ENCODE data around the gene ARAP3. TPM values are rescaled to one million over a fixed set of nuclear protein-coding genes. Genes with fewer than 3 reads are reported as not detected.
A peak's percentile ranks its signal among the peaks of the same experiment; 100 is the strongest.

The ARAP3 gene
- total and polyA plus RNA-seq, 9 of the 15 experiments (the other 6 are each of a cell fraction or from before 2014, with no cell fraction given): 0.83 to 25.7 (median 6.4) TPM

GRCh38 chr5:141617682-141618029 is 64.4 kb downstream of the ARAP3 start:
- FAIRE-seq (no peak), ATAC-seq (no peak), DNase-seq (ENCODE audit: extremely low read depth in 1 of 4, low spot score in 3 of 4) (peak in 1 of 4 experiments; percentile 27)
- POLR2A ChIA-PET: interaction anchor here (1.3 to 3.6 kb wide), 6 partner anchors 9 to 104 kb away, joined by 3 to 25 read pairs (median 8); no protein-coding TSS in a partner anchor
- H2AFZ ChIP-seq (ENCODE audit: low read depth, low read length): peak overlapping the region; percentile 43; the same call in 1 of the 2 replicates
- TF ChIP-seq RAD21 (CRISPR knock-in tag; conservative IDR thresholded peaks at IDR 0.05 in 1 of 2, IDR thresholded peaks at IDR 0.05 in 1 of 2): no peak
- TF ChIP-seq HOXB6 (CRISPR knock-in tag; IDR thresholded peaks at IDR 0.05; ENCODE audit: borderline replicate concordance): 0 out of 2 replicates have a peak, but pooled peaks have one; percentile 15
- no peak for TF ChIP-seq NR2C2 (CRISPR knock-in tag; IDR thresholded peaks at IDR 0.05)
- no peak for TF ChIP-seq NR2C2 (tag; IDR thresholded peaks at IDR 0.05)
- no peak for TF ChIP-seq DMBX1 (CRISPR knock-in tag; IDR thresholded peaks at IDR 0.05; ENCODE audit: borderline replicate concordance)
- TF ChIP-seq ZNF655 (CRISPR knock-in tag; IDR thresholded peaks at IDR 0.05): no peak
- 0 out of 2 replicates have a peak, but pooled peaks have one; percentile 28 for TF ChIP-seq ETV5 (CRISPR knock-in tag; IDR thresholded peaks at IDR 0.05; ENCODE audit: low read depth)
- no peak for TF ChIP-seq ELF1 (tag; IDR thresholded peaks at IDR 0.05)
- TF ChIP-seq ZNF316 (IDR thresholded peaks at IDR 0.05): no peak
- no peak for TF ChIP-seq ZNF717 (CRISPR knock-in tag; IDR thresholded peaks at IDR 0.05)
- TF ChIP-seq PHF21A (IDR thresholded peaks at IDR 0.05; ENCODE audit: borderline replicate concordance, low read depth): no peak
- no peak for TF ChIP-seq MAX (CRISPR knock-in tag; IDR thresholded peaks at IDR 0.05)
- TF ChIP-seq, protein P1, sequence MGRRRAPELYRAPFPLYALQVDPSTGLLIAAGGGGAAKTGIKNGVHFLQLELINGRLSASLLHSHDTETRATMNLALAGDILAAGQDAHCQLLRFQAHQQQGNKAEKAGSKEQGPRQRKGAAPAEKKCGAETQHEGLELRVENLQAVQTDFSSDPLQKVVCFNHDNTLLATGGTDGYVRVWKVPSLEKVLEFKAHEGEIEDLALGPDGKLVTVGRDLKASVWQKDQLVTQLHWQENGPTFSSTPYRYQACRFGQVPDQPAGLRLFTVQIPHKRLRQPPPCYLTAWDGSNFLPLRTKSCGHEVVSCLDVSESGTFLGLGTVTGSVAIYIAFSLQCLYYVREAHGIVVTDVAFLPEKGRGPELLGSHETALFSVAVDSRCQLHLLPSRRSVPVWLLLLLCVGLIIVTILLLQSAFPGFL (CRISPR knock-in tag; IDR thresholded peaks at IDR 0.05): peak; percentile 80; the same call in 1 of the 2 replicates
- TF ChIP-seq NRF1 (conservative IDR thresholded peaks at IDR 0.05 in 1 of 2, IDR thresholded peaks at IDR 0.05 in 1 of 2): no peak
- peak; percentile 67; the same call in 1 of the 2 replicates for TF ChIP-seq ATF6 (CRISPR knock-in tag; IDR thresholded peaks at IDR 0.05)
- H3K27me3 ChIP-seq (ENCODE audit: control insufficient read depth in 2 of 2, insufficient read depth in 2 of 2, low read length in 2 of 2): no peaks in the 10 kb centered on the region
- peak overlapping the region; percentile 97 for H3K4me3 ChIP-seq
- 1% methylated on average over 9 of the region's 9 CpGs for WGBS (ENCODE audit: insufficient coverage, low coverage, missing lambda C conversion rate)
- in situ Hi-C loops (cut with MboI): no loop called here
- H3K36me3 ChIP-seq (ENCODE audit: control insufficient read depth, insufficient read depth, low read length): peaks cover 68% of the 10 kb centered on the region
- peaks cover 61% of the 10 kb centered on the region for H3K79me2 ChIP-seq (ENCODE audit: control insufficient read depth, insufficient read depth, low read length)
- CTCF ChIA-PET (ENCODE audit: low intra/inter-chr PET ratio): interaction anchor here (0.6 kb wide), 1 partner anchor 26 kb away, joined by 4 read pairs; no protein-coding TSS in a partner anchor
- H3K9ac ChIP-seq (ENCODE audit: insufficient read depth in 1 of 2, low read depth in 2 of 2, low read length in 2 of 2): peak overlapping the region; percentile 46 to 86
- BruUV-seq (replicated peaks): TSS peak; percentile 38
- H3K4me1 ChIP-seq (replicated peaks in 1 of 2; ENCODE audit: control insufficient read depth in 2 of 2, insufficient read depth in 2 of 2, low read length in 2 of 2): peaks cover 3 to 8% of the 10 kb centered on the region in 2 experiments; a peak in 3 of 5 replicates
- no peaks in the 10 kb centered on the region for H4K20me1 ChIP-seq (replicated peaks; ENCODE audit: control insufficient read depth, insufficient read depth, low read length)
- peak overlapping the region; percentile 90 for H3K4me2 ChIP-seq (ENCODE audit: insufficient read depth, low read length)
- no peaks in the 10 kb centered on the region for H3K9me1 ChIP-seq (ENCODE audit: control insufficient read depth, insufficient read depth, low read length)
- peak overlapping the region; percentile 89 for H3K27ac ChIP-seq (ENCODE audit: extremely low read depth, low read depth, low read length)
- intact Hi-C loops (cut with micrococcal nuclease): loop anchor here (2.0 to 10.0 kb wide), 3 partner anchors 13 to 1503 kb away; partner anchors contain the start of gene PURA
- H3K9me3 ChIP-seq (replicated peaks; ENCODE audit: control insufficient read depth, insufficient read depth, low read depth, low read length): no peaks in the 10 kb centered on the region

Measured in K562 (cell line).